SK-N-SH (cell line): ENCODE results near the gene CCR5AS.

Experiments
- CHD2 ChIP-seq: fragments of 150-350 bp; IDR thresholded peaks from 2 replicates; pipeline ENCODE4 v1.6.1; 2018; ENCODE audit warnings: low read length; ENCODE audit not compliant: partially characterized antibody
- CTCF ChIP-seq: fragments of 200-600 bp; sonication (generic); IDR thresholded peaks from 2 replicates; pipeline ENCODE4 v1.6.1; 2017; ENCODE audit warnings: antibody characterized with exemption, mild to moderate bottlenecking, moderate library complexity
- EP300 ChIP-seq, 2 experiments: IDR thresholded peaks; 2 replicates each; pipeline versions ENCODE4 v1.4.0 to v1.6.1; 2012; ENCODE audit warnings: borderline replicate concordance in 1 of 2, low read depth in 1 of 2, low read length in 1 of 2
- FOXM1 ChIP-seq: IDR thresholded peaks from 2 replicates; pipeline ENCODE4 v1.4.0; 2012; ENCODE audit warnings: low read depth, mild to moderate bottlenecking
- MXI1 ChIP-seq: IDR thresholded peaks from 2 replicates; pipeline ENCODE4 v1.6.1; 2012; ENCODE audit warnings: mild to moderate bottlenecking, low read depth, low read length, improper control_type of control experiment

GRCh38 chr3:46448721-46449120 is 41.9 kb upstream of the CCR5AS start:
- TF ChIP-seq CTCF (no peak), FOXM1 (no peak), CHD2 (no peak), MXI1 (no peak), EP300 (IDR thresholded peaks at IDR 0.05; ENCODE audit: borderline replicate concordance in 1 of 2, low read depth in 1 of 2, low read length in 1 of 2) (no peak)
